CD14-positive monocyte (primary cell): ENCODE results near the gene PPP1R1B. TPM values are rescaled to one million over a fixed set of nuclear protein-coding genes. Genes with fewer than 3 reads are reported as not detected.

ENCODE experiments used
- DNase-seq, 3 donors: peaks; one replicate each; pipeline ENCODE4 v3.0.0-alpha.2; 2011 to 2022
- H2AFZ ChIP-seq: 2 replicates; pipeline ENCODE4 v1.6.0; 2012; ENCODE audit warnings: mild to moderate bottlenecking, low read depth, low read length, inconsistent platforms; ENCODE audit not compliant: insufficient read depth, poor library complexity, severe bottlenecking
- H3K27ac ChIP-seq, 2 donors: 1 replicate in 1 of 2; 2 replicates in 1 of 2; pipeline ENCODE4 v1.5.1; 2012 to 2013; ENCODE audit warnings: low read length in 2 of 2, control low read depth in 1 of 2, inconsistent platforms in 1 of 2, low read depth in 1 of 2, mild to moderate bottlenecking in 1 of 2
- H3K27me3 ChIP-seq, 2 donors: one replicate each; pipeline versions ENCODE4 v1.6.0 to v1.6.1; 2011 to 2013; ENCODE audit warnings: low read length in 2 of 2; ENCODE audit not compliant: control insufficient read depth in 2 of 2, insufficient read depth in 2 of 2
- H3K36me3 ChIP-seq, 2 donors: replicated peaks in 1 of 2; 1 replicate in 1 of 2; 2 replicates in 1 of 2; pipeline versions ENCODE4 v1.5.1 to v1.6.1; 2012 to 2013; ENCODE audit warnings: low read length in 2 of 2, control low read depth in 1 of 2, inconsistent platforms in 1 of 2, mild to moderate bottlenecking in 1 of 2; ENCODE audit not compliant: insufficient read depth in 2 of 2, control insufficient read depth in 1 of 2
- H3K4me1 ChIP-seq, 2 donors: 1 replicate in 1 of 2; 2 replicates in 1 of 2; pipeline versions ENCODE4 v1.5.1 to v1.6.1; 2012 to 2013; ENCODE audit warnings: low read length in 2 of 2, control low read depth in 1 of 2, inconsistent platforms in 1 of 2, mild to moderate bottlenecking in 1 of 2, moderate library complexity in 1 of 2; ENCODE audit not compliant: insufficient read depth in 2 of 2, control insufficient read depth in 1 of 2
- H3K4me2 ChIP-seq: replicated peaks from 2 replicates; pipeline ENCODE3; 2012; ENCODE audit warnings: low read length, moderate library complexity, mild to moderate bottlenecking; ENCODE audit not compliant: poor library complexity, severe bottlenecking; ENCODE audit errors: extremely low read depth
- H3K4me3 ChIP-seq, 3 experiments: fragments of 200-600 bp in 1 of 3; sonication (generic) in 1 of 3; replicated peaks in 1 of 3; 1 replicate in 2 of 3; 2 replicates in 1 of 3; pipeline ENCODE4 v1.5.1; 2011 to 2013; ENCODE audit warnings: low read length in 3 of 3, mild to moderate bottlenecking in 3 of 3, control low read depth in 2 of 3, low read depth in 2 of 3, inconsistent platforms in 1 of 3, moderate library complexity in 1 of 3
- H3K79me2 ChIP-seq: 2 replicates; pipeline ENCODE4 v1.6.0; 2012; ENCODE audit warnings: mild to moderate bottlenecking, control low read depth, inconsistent platforms, low read length, moderate library complexity; ENCODE audit not compliant: insufficient read depth
- H3K9ac ChIP-seq: 2 replicates; pipeline ENCODE4 v1.6.0; 2017; ENCODE audit warnings: low read length, mild to moderate bottlenecking; ENCODE audit not compliant: insufficient read depth, poor library complexity, severe bottlenecking
- H3K9me3 ChIP-seq, 2 donors: replicated peaks in 1 of 2; 1 replicate in 1 of 2; 2 replicates in 1 of 2; pipeline versions ENCODE4 v1.5.1 to v1.6.1; 2012 to 2013; ENCODE audit warnings: low read length in 2 of 2, control low read depth in 1 of 2; ENCODE audit not compliant: control insufficient read depth in 1 of 2, insufficient read depth in 1 of 2
- H4K20me1 ChIP-seq: 2 replicates; pipeline ENCODE4 v1.6.0; 2012; ENCODE audit warnings: mild to moderate bottlenecking, low read length, control low read depth, moderate library complexity; ENCODE audit not compliant: insufficient read depth
- H3K27ac Mint-ChIP-seq, 7 donors: one replicate each; pipeline ENCODE4 v1.8.0; 2020; ENCODE audit warnings: mild to moderate bottlenecking in 7 of 7, mixed read lengths in 7 of 7, moderate library complexity in 6 of 7, inconsistent platforms in 2 of 7
- H3K27me3 Mint-ChIP-seq, 3 donors: one replicate each; pipeline ENCODE4 v1.8.0; 2021 to 2022; ENCODE audit warnings: low read depth in 3 of 3, mild to moderate bottlenecking in 3 of 3, mixed read lengths in 3 of 3, moderate library complexity in 3 of 3, inconsistent platforms in 1 of 3
- H3K36me3 Mint-ChIP-seq, 2 donors: one replicate each; pipeline ENCODE4 v1.8.0; 2020; ENCODE audit warnings: mixed read lengths in 2 of 2, inconsistent platforms in 1 of 2, mild to moderate bottlenecking in 1 of 2
- H3K4me1 Mint-ChIP-seq: one replicate; pipeline ENCODE4 v1.8.0; 2020; ENCODE audit warnings: mild to moderate bottlenecking, mixed read lengths
- H3K4me3 Mint-ChIP-seq, 2 donors: one replicate each; pipeline ENCODE4 v1.8.0; 2020; ENCODE audit warnings: mild to moderate bottlenecking in 2 of 2, mixed read lengths in 2 of 2, moderate library complexity in 1 of 2
- H3K9me3 Mint-ChIP-seq, 7 donors: one replicate each; pipeline ENCODE4 v1.8.0; 2020 to 2022; ENCODE audit warnings: mixed read lengths in 7 of 7, mild to moderate bottlenecking in 6 of 7, moderate library complexity in 6 of 7, inconsistent platforms in 2 of 7
- WGBS: methylation state at CpG from one replicate; pipeline ENCODE4 v1.1.5; 2013; ENCODE audit warnings: missing lambda C conversion rate; ENCODE audit not compliant: insufficient coverage; 5-methylcytosine and 5-hydroxymethylcytosine counted together
- intact Hi-C, 2 donors: fragments of 100-400 bp; cut with micrococcal nuclease; formaldehyde crosslinking; loops; one replicate each; pipeline versions ENCODE4 v1.15.0 to v1.15.1; 2023
- polyA plus RNA-seq, 3 donors: library from polyadenylated mRNA; depleted of rRNA in 1 of 3; unstranded in 2 of 3; stranded (reverse) in 1 of 3; fragments of 300-500 nt in 2 of 3; fragments of >200 nt in 1 of 3; fragmentation: Illumina TruSeq in 2 of 3; gene quantifications; 1 replicate in 2 of 3; 2 replicates in 1 of 3; pipeline ENCODE4 v1.2.3, GENCODE V29; 2012 to 2021
- TF ChIP-seq, protein P1 (sequence below): fragments of 200-600 bp; IDR thresholded peaks from one replicate; pipeline ENCODE4 v1.8.0; 2022; ENCODE audit warnings: antibody characterized with exemption, mild to moderate bottlenecking

PPP1R1B gene
- polyA plus RNA-seq, 3 donors = 0.05 TPM; not detected in 2

DNA sequence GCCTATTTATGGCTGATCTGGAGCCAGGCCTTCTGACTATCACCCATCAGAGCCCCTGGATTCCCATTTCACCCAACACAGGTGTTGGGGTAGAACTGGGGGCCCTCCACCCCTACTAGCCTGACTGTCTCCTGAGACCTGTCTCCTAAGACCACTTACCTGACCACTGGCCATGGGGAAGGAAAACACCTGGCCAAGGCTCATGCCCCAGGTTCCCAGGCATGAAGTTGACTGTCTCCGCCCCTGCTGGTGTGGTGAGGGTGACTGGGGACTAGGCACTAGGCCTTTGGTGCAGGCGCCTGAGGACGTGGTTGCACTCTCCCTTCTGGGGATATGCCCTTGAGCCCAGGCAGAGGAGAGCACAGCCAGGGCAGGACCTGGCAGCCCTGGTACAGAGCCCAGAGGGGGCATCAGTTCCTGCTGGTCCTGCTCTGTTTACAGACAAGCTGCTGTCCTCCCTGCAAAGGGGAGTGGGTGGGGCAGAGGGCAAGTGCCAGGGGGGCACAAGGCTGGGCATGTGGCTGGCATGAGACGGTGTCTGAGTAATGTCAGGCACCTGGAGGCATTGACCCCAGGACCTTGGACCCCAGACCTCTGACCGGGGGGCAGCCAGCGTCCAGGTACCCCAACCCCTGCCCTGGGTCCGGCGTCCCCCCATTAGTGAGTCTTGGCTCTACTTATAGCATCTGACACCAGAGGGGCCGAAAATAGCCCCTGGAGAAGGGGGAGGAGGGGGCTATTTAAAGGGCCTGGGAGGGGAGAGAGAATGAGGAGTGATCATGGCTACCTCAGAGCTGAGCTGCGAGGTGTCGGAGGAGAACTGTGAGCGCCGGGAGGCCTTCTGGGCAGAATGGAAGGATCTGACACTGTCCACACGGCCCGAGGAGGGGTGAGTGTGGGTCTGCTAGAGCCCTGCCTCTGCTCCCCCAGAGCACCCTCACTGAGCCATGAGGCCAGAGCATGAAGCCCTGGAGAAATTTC lies 38.1 kb downstream of the PPP1R1B start, which contains the start of gene TCAP:
Gene TCAP (plus strand): TSS at position 769 of the 981 bp plus-strand sequence. CDS start 11 bp downstream, at position 780.
- Histone ChIP-seq H3K4me3 (no peak within 1 kb of the TSS), H3K9me3 (peaks cover 0 to 11% of the 10 kb centered on the region in 2 donors), H3K4me1 (peaks cover 14 to 17% of the 10 kb centered on the region in 2 donors), H3K36me3 (peaks cover 29 to 33% of the 10 kb centered on the region in 2 donors), H2AFZ (no peak within 1 kb of the TSS), H3K4me2 (no peak within 1 kb of the TSS), H3K27me3 (peaks cover 19 to 49% of the 10 kb centered on the region in 2 donors), H4K20me1 (peaks cover 7% of the 10 kb centered on the region), H3K79me2 (no peaks in the 10 kb centered on the region), H3K9ac (no peak within 1 kb of the TSS), H3K27ac (no peak within 1 kb of the TSS)
- intact Hi-C loops = loop anchor here in 1 of 2 donors (5.0 kb wide), 1 partner anchor 43 kb away; no protein-coding TSS in a partner anchor
- Mint-ChIP-seq H3K36me3 (peaks cover 28 to 32% of the 10 kb centered on the region in 2 donors), H3K4me1 (peaks cover 12% of the 10 kb centered on the region), H3K9me3 (peaks cover 0 to 14% (median 5%) of the 10 kb centered on the region in 7 donors), H3K27ac (peak within 1 kb of the TSS in 1 of 7 donors; percentile 71), H3K4me3 (peak within 1 kb of the TSS in 1 of 2 donors; percentile 46), H3K27me3 (peaks cover 44 to 62% (median 51%) of the 10 kb centered on the region in 3 donors)
- TF ChIP-seq, protein P1, sequence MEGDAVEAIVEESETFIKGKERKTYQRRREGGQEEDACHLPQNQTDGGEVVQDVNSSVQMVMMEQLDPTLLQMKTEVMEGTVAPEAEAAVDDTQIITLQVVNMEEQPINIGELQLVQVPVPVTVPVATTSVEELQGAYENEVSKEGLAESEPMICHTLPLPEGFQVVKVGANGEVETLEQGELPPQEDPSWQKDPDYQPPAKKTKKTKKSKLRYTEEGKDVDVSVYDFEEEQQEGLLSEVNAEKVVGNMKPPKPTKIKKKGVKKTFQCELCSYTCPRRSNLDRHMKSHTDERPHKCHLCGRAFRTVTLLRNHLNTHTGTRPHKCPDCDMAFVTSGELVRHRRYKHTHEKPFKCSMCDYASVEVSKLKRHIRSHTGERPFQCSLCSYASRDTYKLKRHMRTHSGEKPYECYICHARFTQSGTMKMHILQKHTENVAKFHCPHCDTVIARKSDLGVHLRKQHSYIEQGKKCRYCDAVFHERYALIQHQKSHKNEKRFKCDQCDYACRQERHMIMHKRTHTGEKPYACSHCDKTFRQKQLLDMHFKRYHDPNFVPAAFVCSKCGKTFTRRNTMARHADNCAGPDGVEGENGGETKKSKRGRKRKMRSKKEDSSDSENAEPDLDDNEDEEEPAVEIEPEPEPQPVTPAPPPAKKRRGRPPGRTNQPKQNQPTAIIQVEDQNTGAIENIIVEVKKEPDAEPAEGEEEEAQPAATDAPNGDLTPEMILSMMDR = no peak
- no peak for DNase-seq
- 81% methylated on average over 9 of the region's 15 CpGs for WGBS

DNA sequence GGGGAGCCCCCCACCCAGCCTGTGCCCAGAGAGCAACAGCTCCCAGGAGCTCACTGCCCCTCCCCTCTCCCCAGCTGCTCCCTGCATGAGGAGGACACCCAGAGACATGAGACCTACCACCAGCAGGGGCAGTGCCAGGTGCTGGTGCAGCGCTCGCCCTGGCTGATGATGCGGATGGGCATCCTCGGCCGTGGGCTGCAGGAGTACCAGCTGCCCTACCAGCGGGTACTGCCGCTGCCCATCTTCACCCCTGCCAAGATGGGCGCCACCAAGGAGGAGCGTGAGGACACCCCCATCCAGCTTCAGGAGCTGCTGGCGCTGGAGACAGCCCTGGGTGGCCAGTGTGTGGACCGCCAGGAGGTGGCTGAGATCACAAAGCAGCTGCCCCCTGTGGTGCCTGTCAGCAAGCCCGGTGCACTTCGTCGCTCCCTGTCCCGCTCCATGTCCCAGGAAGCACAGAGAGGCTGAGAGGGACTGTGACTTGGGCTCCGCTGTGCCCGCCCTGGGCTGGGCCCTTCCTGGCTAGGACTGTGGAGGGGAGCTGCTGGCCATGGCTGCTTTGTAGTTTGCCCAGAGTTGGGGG lies 39.0 kb downstream of the PPP1R1B start:
- no peak overlapping the region for H3K4me2 ChIP-seq
- H3K4me3 ChIP-seq = no peak overlapping the region
- H3K4me1 ChIP-seq = peaks cover 12 to 14% of the 10 kb centered on the region in 2 donors
- Mint-ChIP-seq H3K27me3 (peaks cover 47 to 70% (median 58%) of the 10 kb centered on the region in 3 donors), H3K9me3 (peaks cover 0 to 14% (median 5%) of the 10 kb centered on the region in 7 donors), H3K4me1 (peaks cover 10% of the 10 kb centered on the region), H3K4me3 (peak overlapping the region in 1 of 2 donors; percentile 46), H3K27ac (no peak overlapping the region), H3K36me3 (peaks cover 23 to 24% of the 10 kb centered on the region in 2 donors)
- H2AFZ ChIP-seq = no peak overlapping the region
- WGBS = 80% methylated on average over 17 of the region's 17 CpGs
- no peak overlapping the region for H3K9ac ChIP-seq
- TF ChIP-seq, protein P1 = no peak
- H3K79me2 ChIP-seq = no peaks in the 10 kb centered on the region
- no peak for DNase-seq
- H3K27ac ChIP-seq = no peak overlapping the region
- intact Hi-C loops = loop anchor here in 1 of 2 donors (5.0 kb wide), 1 partner anchor 43 kb away; no protein-coding TSS in a partner anchor
- peaks cover 22 to 24% of the 10 kb centered on the region in 2 donors for H3K36me3 ChIP-seq
- peaks cover 19 to 58% of the 10 kb centered on the region in 2 donors for H3K27me3 ChIP-seq
- peaks cover 7% of the 10 kb centered on the region for H4K20me1 ChIP-seq
- peaks cover 0 to 11% of the 10 kb centered on the region in 2 donors for H3K9me3 ChIP-seq
